Kidney epithelial cell (primary cell): ENCODE data around the gene MRPS12. TPM values are rescaled to one million over a fixed set of nuclear protein-coding genes. Genes with fewer than 3 reads are reported as not detected.
A peak's percentile ranks its signal among the peaks of the same experiment; 100 is the strongest.

Experiments
- DNase-seq: peaks from one replicate; pipeline ENCODE4 v3.0.0-alpha.2; 2010; ENCODE audit warnings: low read depth
- H3K27me3 ChIP-seq: 2 replicates; pipeline ENCODE4 v1.6.0; 2011; ENCODE audit warnings: low read length; ENCODE audit not compliant: control insufficient read depth, insufficient read depth
- H3K36me3 ChIP-seq: 2 replicates; pipeline ENCODE4 v1.5.1; 2011; ENCODE audit warnings: low read length; ENCODE audit not compliant: control insufficient read depth, insufficient read depth
- H3K4me3 ChIP-seq: 2 replicates; pipeline ENCODE4 v1.5.1; 2011; ENCODE audit warnings: low read depth, mild to moderate bottlenecking, control low read depth, low read length
- CTCF ChIP-seq: IDR thresholded peaks from 2 replicates; pipeline ENCODE4 v1.5.1; 2011; ENCODE audit warnings: mild to moderate bottlenecking, moderate library complexity, low read length, control low read depth, inconsistent platforms; ENCODE audit not compliant: insufficient read depth, poor library complexity, severe bottlenecking
- total RNA-seq: library from RNA; depleted of rRNA; stranded (reverse); fragments of >200 nt; gene quantifications from 2 replicates; pipeline ENCODE4 v1.2.3, GENCODE V29; 2015

Gene MRPS12
- total RNA-seq, 1 donor from 2014 or later: 53.8 TPM

GRCh38 chr19:38912600-38913514 is 17.9 kb upstream of the MRPS12 start:
- no peak for DNase-seq
- H3K36me3 ChIP-seq: no peaks in the 10 kb centered on the region
- no peak for TF ChIP-seq CTCF
- H3K27me3 ChIP-seq: peaks cover 19% of the 10 kb centered on the region
- H3K4me3 ChIP-seq: no peak overlapping the region

- no peak for TF ChIP-seq CTCF
Measured at GRCh38 chr19:38913958-38914357, 16.8 kb upstream of the MRPS12 start.

GRCh38 chr19:38915329-38916321 is 15.1 kb upstream of the MRPS12 start:
- peaks cover 19% of the 10 kb centered on the region for H3K27me3 ChIP-seq
- DNase-seq: no peak
- H3K36me3 ChIP-seq: no peaks in the 10 kb centered on the region
- no peak for TF ChIP-seq CTCF
- no peak overlapping the region for H3K4me3 ChIP-seq

More at GRCh38 chr19:38913958-38914357, 16.8 kb upstream of the MRPS12 start:
- Histone ChIP-seq H3K4me3 (no peak overlapping the region), H3K36me3 (no peaks in the 10 kb centered on the region), H3K27me3 (peaks cover 19% of the 10 kb centered on the region)
- DNase-seq: no peak

GRCh38 chr19:38917516-38917915 is 13.2 kb upstream of the MRPS12 start:
- DNase-seq: no peak
- Histone ChIP-seq H3K36me3 (no peaks in the 10 kb centered on the region), H3K27me3 (peaks cover 3% of the 10 kb centered on the region), H3K4me3 (no peak overlapping the region)
- no peak for TF ChIP-seq CTCF

- peak; percentile 19 for TF ChIP-seq CTCF
- H3K36me3 ChIP-seq: no peaks in the 10 kb centered on the region
- H3K27me3 ChIP-seq: no peaks in the 10 kb centered on the region
- H3K4me3 ChIP-seq: no peak overlapping the region
- no peak for DNase-seq
Measured at GRCh38 chr19:38917921-38918491, 12.7 kb upstream of the MRPS12 start.
